ENCODE results near the gene ZNF502.
A peak's percentile ranks its signal among the peaks of the same experiment; 100 is the strongest.

Gene ZNF502

GRCh38 chr3:44762690-44763089 lies 50.2 kb downstream of the ZNF502 start:
- Histone ChIP-seq H3K9ac (ENCODE audit: low read depth in 1 of 2, low read length in 2 of 2) (peak overlapping the region in 1 of 2 donors; percentile 92), H3K4me1 (ENCODE audit: control insufficient read depth in 1 of 2, insufficient read depth in 2 of 2, low read length in 2 of 2) (peaks cover 7 to 10% of the 10 kb centered on the region in 2 donors)

DNA sequence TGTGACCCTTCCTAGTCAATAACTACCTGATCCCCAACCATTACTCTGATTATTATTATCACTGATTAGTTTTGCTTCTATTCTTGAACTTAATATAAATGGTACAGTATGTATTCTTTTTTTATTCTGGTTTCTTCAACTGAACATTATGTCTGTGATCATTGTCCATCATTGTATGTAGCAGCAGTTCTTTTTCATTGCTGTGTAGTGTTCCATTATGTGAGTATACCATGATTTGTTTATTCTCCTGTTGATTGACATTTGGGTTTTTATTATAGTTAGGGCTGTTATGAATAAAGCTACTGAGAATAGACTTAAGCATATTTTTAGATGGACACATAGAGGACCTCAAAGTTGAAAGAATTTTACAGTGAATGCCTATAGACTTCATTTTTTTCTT lies 51.8 kb downstream of the ZNF502 start:
- no peak overlapping the region for H3K4me3 ChIP-seq (ENCODE audit: low read depth in 1 of 2, low read length in 2 of 2)
- no peaks in the 10 kb centered on the region for H3K27me3 ChIP-seq (ENCODE audit: control insufficient read depth in 1 of 2, insufficient read depth in 2 of 2, low read length in 2 of 2)
- no peaks in the 10 kb centered on the region for H3K36me3 ChIP-seq (ENCODE audit: control insufficient read depth in 1 of 2, insufficient read depth in 2 of 2, low read length in 2 of 2)
- peaks cover 3 to 4% of the 10 kb centered on the region in 2 donors for H3K9me3 ChIP-seq (ENCODE audit: control insufficient read depth in 1 of 2, low read length in 2 of 2)
- no peak overlapping the region for H3K27ac ChIP-seq (ENCODE audit: low read depth, low read length)
- H3K4me1 ChIP-seq (ENCODE audit: control insufficient read depth in 1 of 2, insufficient read depth in 2 of 2, low read length in 2 of 2), result peaks cover 7 to 10% of the 10 kb centered on the region in 2 donors
- H3K9ac ChIP-seq (ENCODE audit: low read depth in 1 of 2, low read length in 2 of 2), result no peak overlapping the region

More at GRCh38 chr3:44762690-44763089, 50.2 kb downstream of the ZNF502 start:
- Histone ChIP-seq H3K27ac (ENCODE audit: low read depth, low read length) (no peak overlapping the region), H3K4me3 (ENCODE audit: low read depth in 1 of 2, low read length in 2 of 2) (peak overlapping the region; percentile 97), H3K9me3 (ENCODE audit: control insufficient read depth in 1 of 2, low read length in 2 of 2) (peaks cover 4 to 16% of the 10 kb centered on the region in 2 donors), H3K36me3 (ENCODE audit: control insufficient read depth in 1 of 2, insufficient read depth in 2 of 2, low read length in 2 of 2) (peaks cover 0 to 6% of the 10 kb centered on the region in 2 donors), H3K27me3 (ENCODE audit: control insufficient read depth in 1 of 2, insufficient read depth in 2 of 2, low read length in 2 of 2) (no peaks in the 10 kb centered on the region)

DNA sequence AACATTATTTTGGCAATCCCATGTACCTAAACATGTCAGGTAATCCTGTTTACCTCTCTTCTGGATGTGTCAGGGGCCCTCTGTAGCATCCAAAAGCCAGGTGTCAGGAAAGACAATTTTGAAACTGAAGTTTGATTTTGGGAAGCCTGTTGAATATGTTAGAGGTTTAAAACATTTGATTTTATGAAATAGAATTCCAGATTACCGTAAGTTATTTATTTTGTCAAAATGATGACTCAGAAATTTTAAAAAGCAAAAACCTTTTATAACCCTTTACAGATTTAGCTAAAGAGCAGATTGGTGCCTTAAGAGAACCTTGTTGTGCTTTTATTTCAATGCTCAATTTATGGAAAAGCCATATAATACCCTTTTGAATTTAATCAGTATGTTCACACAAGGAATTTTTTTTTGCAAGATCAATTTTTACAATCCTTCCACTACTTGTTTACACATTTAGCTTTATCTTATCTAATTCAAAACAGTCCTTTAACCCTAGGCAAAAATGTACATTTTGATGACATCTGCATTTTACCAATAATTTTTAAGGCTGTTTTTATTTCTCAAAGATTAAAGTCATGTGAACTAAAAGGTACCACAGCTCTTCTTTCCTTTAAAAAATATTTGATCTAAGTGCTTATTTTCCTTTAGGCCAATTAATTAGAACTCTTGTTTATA lies 59.1 kb downstream of the ZNF502 start:
- Histone ChIP-seq H3K27me3 (ENCODE audit: control insufficient read depth in 1 of 2, insufficient read depth in 2 of 2, low read length in 2 of 2) (no peaks in the 10 kb centered on the region), H3K36me3 (ENCODE audit: control insufficient read depth in 1 of 2, insufficient read depth in 2 of 2, low read length in 2 of 2) (peaks cover 0 to 5% of the 10 kb centered on the region in 2 donors), H3K4me1 (ENCODE audit: control insufficient read depth in 1 of 2, insufficient read depth in 2 of 2, low read length in 2 of 2) (no peaks in the 10 kb centered on the region), H3K9me3 (ENCODE audit: control insufficient read depth in 1 of 2, low read length in 2 of 2) (peaks cover 13 to 25% of the 10 kb centered on the region in 2 donors), H3K27ac (ENCODE audit: low read depth, low read length) (no peak overlapping the region), H3K4me3 (ENCODE audit: low read depth in 1 of 2, low read length in 2 of 2) (no peak overlapping the region), H3K9ac (ENCODE audit: low read depth in 1 of 2, low read length in 2 of 2) (no peak overlapping the region)

- H3K9me3 ChIP-seq (ENCODE audit: control insufficient read depth in 1 of 2, low read length in 2 of 2), result peaks cover 13 to 25% of the 10 kb centered on the region in 2 donors
- H3K4me1 ChIP-seq (ENCODE audit: control insufficient read depth in 1 of 2, insufficient read depth in 2 of 2, low read length in 2 of 2), result no peaks in the 10 kb centered on the region
- H3K9ac ChIP-seq (ENCODE audit: low read depth in 1 of 2, low read length in 2 of 2), result no peak overlapping the region
- peaks cover 0 to 6% of the 10 kb centered on the region in 2 donors for H3K36me3 ChIP-seq (ENCODE audit: control insufficient read depth in 1 of 2, insufficient read depth in 2 of 2, low read length in 2 of 2)
- no peak overlapping the region for H3K4me3 ChIP-seq (ENCODE audit: low read depth in 1 of 2, low read length in 2 of 2)
- H3K27ac ChIP-seq (ENCODE audit: low read depth, low read length), result no peak overlapping the region
- H3K27me3 ChIP-seq (ENCODE audit: control insufficient read depth in 1 of 2, insufficient read depth in 2 of 2, low read length in 2 of 2), result no peaks in the 10 kb centered on the region
Measured at GRCh38 chr3:44772099-44772442, 59.6 kb downstream of the ZNF502 start.

All from duodenal mucosa (tissue), 2 donors.